ENCODE results near the gene GPR150. TPM values are rescaled to one million over a fixed set of nuclear protein-coding genes. Genes with fewer than 3 reads are reported as not detected.

Gene GPR150
- total and polyA plus RNA-seq, 2 of the 13 experiments (the other 11 are each of a cell fraction or from before 2014, with no cell fraction given): 0.03 TPM; not detected in 1

- TF ChIP-seq REST (IDR thresholded peaks at IDR 0.05; ENCODE audit: borderline replicate concordance in 1 of 2, low read depth in 1 of 2, low read length in 2 of 2) (peak in 1 of 2 experiments; percentile 42; a peak in 1 of 4 replicates), ZNF569 (CRISPR knock-in tag; IDR thresholded peaks at IDR 0.05; ENCODE audit: borderline replicate concordance) (0 out of 2 replicates have a peak, but pooled peaks have one; percentile 50), TFDP1 (CRISPR knock-in tag; IDR thresholded peaks at IDR 0.05; ENCODE audit: borderline replicate concordance) (peak; percentile 82), HNF4A (CRISPR knock-in tag; IDR thresholded peaks at IDR 0.05) (0 out of 2 replicates have a peak, but pooled peaks have one; percentile 24), USF2 (IDR thresholded peaks at IDR 0.05; ENCODE audit: low read depth, low read length) (peak; percentile 88), USF2 (CRISPR knock-in tag; IDR thresholded peaks at IDR 0.05; ENCODE audit: borderline replicate concordance) (peak; percentile 97), SP5 (CRISPR knock-in tag; IDR thresholded peaks at IDR 0.05; ENCODE audit: borderline replicate concordance, low read depth) (peak; percentile 98), ZNF782 (CRISPR knock-in tag; IDR thresholded peaks at IDR 0.05; ENCODE audit: borderline replicate concordance) (peak; percentile 72; the same call in 1 of the 2 replicates), MXD3 (CRISPR knock-in tag; IDR thresholded peaks at IDR 0.05) (peak; percentile 85), CSRNP1 (CRISPR knock-in tag; IDR thresholded peaks at IDR 0.05) (peak; percentile 87; the same call in 1 of the 2 replicates), ZNF704 (CRISPR knock-in tag; IDR thresholded peaks at IDR 0.05; ENCODE audit: borderline replicate concordance) (peak; percentile 69; the same call in 1 of the 2 replicates), TBL1XR1 (IDR thresholded peaks at IDR 0.05; ENCODE audit: borderline replicate concordance, low read length, partially characterized antibody) (no peak), SIX4 (CRISPR knock-in tag; IDR thresholded peaks at IDR 0.05) (0 out of 2 replicates have a peak, but pooled peaks have one; percentile 46), HDAC2 (CRISPR knock-in tag; IDR thresholded peaks at IDR 0.05) (peak; percentile 59; the same call in 1 of the 2 replicates)
Measured at GRCh38 chr5:95646569-95647431, 26.9 kb downstream of the GPR150 start, which contains the start of gene RFESD (continued).
